KG1 (cell line): Measurements from ENCODE around the gene CEP43.
"Not testable (repeated sequence)": the region's sequence is repeated elsewhere in the genome, so short reads cannot be mapped to it uniquely, and the experiment has no call there.

ENCODE experiments used
- DNase-seq: peaks from one replicate; lab custom pipeline; 2025; lab: John Stamatoyannopoulos, UW

CEP43 gene, protein sequence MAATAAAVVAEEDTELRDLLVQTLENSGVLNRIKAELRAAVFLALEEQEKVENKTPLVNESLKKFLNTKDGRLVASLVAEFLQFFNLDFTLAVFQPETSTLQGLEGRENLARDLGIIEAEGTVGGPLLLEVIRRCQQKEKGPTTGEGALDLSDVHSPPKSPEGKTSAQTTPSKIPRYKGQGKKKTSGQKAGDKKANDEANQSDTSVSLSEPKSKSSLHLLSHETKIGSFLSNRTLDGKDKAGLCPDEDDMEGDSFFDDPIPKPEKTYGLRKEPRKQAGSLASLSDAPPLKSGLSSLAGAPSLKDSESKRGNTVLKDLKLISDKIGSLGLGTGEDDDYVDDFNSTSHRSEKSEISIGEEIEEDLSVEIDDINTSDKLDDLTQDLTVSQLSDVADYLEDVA

DNA sequence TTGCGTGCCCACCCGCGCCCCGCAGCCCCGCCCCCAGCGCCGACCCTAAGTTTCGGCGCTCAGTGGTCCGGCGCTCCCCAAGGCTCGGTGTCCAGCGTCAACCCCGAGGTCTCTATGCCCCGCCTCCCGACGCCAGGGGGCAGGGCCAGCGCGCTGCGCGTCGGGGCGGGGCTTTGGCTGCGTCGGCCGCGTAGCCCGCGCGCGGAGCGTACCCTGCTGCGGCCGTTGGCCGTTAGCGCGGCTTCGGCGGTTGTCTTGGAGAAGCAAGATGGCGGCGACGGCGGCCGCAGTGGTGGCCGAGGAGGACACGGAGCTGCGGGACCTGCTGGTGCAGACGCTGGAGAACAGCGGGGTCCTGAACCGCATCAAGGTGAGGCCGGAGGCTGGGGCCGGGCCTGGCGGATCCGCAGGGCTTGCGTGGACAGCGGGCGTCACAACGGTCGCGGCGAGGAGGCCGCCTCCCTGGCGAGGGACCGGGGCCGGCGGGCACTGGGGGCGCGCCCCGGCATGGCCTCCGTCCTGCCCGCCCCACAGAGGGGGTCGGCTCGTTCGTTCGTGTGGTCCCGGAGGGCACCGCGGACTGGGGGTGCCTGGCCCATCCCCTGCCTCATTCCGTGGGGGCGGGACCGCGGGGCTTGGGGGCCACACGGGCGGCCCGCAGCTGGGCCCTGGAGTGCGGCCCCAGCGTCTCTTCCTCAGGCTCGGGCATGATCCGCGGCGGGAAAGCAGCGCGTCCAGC lies at the start of gene CEP43:
Gene CEP43, plus strand, starts transcription at position 253 of the 739 bp plus-strand sequence. Its CDS starts 16 bp downstream, at position 269.
- DNase-seq: peak; percentile 92

DNA sequence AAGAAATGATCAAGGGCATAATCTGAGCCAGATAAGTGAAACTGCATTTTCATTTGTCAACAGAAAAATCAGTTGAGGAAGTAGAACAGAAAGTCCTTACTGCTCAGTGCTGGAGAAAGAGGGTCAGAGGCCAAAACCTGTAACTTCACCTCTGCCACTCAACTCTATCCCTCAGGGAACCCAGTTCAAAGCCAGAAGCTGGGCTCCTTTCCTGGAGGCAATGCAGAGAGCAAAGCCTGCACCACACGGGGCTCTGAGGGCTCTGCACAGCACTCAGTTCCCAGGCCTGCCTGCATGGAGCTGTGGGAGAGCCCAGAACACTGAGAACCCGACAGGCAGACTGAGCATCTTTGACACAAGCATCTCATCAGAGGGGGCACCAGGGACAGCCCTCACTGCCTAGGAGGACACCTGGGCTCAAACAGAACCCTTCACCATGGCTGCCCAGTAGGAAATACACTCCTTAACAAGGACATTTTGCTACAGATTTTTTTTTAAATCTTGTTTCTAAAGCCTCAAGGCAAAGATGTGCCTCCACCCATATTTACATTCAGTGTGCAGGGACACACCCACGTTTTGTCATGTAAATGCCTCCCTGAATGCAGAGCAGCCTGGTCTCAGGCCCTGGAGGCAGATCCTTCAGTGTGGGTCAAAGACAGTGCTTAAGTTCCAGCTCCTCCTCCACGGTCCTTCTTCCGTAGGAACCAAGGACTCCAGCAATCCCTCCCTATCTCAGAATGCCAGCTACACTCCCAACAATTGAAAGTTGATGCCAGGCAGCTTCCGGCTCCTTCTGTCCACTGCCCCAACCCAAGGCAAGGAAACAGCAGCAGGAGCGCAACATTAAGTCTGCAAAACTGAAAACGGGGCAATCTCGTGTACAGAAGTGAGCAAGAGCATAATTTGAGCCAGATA lies 49.4 kb upstream of the CEP43 start:
- no peak for DNase-seq

DNA sequence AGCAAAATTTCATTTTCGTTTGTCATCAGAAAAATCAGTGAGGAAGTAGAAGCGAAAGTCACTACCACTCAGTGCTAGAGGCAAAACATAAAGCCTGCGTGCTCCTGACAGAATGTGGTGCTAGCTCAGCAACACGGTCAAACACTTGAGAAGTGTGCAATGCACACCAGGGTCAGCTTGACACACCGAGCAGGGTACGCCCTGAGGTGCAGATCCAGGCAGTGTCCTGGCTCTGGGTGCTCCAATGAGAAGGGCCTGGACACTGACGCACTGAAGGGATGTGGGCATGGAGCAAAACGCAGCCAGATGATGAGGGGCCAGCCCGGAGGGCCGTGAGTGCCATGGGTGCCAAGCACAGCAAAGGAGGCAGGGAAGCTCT lies 48.8 kb upstream of the CEP43 start:
- no peak for DNase-seq

DNA sequence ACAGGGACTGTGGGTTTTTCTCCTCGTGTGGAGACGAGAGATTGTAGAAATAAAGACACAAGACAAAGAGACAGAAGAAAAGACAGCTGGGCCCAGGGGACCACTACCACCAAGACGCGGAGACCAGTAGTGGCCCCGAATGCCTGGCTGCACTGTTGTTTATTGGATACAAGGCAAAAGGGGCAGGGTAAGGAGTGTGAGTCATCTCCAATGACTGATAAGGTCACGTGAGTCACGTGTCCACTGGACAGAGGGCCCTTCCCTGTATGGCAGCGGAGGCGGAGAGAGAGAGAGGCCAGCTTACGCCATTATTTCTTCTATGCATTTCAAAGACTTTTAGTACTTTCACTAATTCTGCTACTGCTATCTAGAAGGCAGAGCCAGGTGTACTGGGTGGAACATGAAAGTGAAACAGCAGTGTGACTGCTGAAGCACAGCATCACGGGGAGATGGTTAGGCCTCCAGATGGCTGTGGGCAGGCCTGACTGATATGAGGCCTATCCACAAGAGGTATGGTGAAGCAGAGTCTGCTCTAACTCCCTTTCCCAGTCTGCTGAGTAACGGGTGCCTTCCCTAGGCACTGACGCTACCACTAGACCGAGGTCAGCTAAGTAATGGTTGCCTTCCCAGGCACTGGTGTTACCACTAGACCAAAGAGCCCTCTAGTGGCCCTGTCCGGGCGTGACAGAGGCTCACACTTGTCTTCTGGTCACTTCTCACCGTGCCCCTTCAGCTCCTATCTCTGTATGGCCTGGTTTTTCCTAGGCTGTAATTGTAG lies 48.1 kb upstream of the CEP43 start:
- not testable (repeated sequence) for DNase-seq

DNA sequence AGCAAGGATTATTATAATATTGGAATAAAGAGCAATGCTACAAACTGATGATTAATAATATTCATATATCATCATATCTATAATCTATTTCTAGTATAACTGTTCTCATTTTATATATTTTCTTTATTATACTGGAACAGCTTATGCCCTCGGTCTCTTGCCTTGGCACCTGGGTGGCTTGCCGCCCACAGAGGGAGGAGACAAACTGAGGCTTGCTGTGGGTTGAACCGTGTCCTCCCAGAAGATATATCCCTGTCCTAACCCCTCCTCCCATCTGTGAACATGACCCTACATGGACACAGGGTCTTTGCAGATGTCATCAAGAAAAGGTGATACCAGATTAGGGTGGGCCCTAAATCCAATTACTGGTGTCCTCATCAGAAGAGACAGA lies 47.5 kb upstream of the CEP43 start:
- DNase-seq: no peak

DNA sequence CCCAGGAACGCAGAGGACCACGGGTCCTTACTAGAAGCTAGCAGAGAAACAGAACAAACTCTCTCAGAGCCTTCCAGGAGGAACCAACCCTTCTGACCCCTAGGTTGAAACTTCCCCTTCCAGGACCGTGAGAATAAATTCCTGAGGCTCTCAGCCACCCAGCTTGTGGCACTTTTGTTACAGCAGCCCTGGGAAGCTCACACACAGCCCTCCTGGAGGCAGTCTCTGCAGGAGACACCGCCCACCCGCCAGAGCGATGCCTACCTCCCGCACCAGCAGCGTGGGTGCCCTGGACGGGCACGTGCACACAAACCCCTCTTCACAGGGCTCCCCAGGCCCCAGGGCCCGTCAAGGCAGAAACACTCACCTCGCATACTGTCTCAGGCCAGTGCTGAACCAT lies 47.1 kb upstream of the CEP43 start:
- no peak for DNase-seq

DNA sequence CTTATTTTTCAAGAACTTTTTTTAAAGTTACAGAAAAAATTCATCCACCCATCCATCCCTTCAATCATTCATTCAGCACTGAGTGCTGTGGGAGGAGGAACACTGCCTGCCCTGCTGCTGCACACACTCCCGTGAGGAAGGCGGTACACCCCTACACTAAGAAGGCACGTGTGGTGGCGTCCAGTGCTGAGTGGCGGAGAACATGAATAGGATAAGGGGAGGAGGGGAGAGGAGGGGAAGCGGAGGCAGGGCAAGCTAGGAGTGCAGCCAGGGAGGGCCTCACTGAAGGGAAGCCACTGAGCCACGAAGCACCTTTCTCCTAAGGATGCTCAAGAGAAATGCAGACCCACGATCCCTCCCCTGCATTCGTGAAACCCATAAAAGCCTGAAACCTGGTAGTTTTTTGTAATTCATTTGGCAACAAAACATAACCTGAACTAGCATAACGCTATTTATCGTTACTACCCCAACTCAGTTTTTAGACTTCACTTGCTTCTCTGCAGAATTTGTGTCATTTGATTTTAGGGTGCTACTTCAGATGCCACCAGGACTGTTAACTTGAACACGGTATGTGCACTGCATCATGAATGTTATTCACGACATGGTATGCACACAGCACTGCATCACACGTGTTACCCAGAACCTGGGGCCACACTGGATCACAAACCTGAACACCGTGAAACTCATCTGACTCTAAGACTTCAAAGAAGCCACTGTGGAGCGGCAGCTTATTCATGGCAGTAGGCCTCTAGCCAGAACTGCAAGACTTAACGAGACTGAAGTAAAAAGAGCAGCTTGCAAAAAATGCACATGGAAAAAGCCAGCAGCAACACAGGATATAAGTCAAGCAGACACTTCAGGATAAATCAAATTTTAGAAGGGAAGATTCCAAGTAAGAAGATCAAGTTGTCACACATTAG lies 46.4 kb upstream of the CEP43 start:
- DNase-seq: no peak

DNA sequence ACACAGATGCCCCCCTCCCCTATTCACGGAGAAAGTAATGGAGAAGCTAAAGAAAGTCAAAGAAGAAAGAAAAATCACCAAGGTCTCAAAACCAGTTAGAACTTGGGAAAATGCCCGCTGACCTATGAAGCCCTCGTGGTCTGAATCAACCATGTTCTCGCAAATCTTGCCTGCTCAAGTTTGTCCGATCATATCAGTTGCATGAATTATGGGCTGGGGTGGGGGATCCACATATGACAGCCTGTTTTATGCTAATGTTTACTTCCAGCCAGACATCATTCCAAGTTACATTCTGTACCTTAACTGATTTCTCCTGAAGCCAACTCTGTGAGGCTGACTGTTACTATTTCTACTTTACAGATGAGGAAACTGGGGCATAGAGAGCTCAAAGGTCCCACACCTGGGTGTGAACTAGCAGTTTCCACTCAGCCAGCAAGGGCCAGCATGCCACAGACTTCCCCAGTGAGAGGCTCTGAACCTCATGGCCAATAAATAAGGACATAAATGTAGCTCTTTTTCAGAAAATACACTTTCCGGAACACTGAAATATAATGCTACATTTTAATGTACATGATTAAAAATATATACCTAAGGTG lies 45.0 kb upstream of the CEP43 start:
- DNase-seq: no peak

DNA sequence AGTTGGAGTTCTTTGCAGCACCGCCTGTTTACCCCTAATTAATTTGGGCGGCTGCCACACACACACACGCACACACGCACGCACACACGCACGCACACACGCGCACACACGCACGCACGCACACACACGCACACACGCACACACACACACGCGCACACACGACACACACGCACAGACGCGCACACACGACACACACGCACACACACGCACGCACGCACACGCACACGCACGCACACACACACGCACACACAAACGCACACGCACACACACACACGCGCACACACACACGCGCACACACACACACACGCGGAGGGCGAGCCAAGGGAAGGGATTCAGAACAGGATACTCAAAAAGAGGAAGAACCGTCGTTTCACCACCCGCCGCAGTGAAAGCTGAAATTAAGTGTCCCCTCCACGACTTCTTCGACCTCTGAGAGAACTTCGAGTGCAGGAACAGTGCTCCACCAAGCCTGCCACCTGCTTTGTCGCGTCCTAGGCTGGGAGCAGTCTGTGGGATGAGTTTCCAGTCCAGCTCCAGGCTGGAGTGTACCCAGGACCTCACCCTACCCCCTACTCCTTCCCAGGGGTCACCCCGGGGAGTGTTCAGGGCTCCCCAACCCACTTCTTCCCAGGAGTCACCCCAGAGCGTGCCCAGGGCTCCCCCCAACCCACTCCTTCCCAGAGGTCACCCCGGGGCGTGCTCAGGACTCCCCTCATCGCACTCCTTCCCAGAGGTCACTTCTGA lies 43.9 kb upstream of the CEP43 start:
- DNase-seq: peak; percentile 13

DNA sequence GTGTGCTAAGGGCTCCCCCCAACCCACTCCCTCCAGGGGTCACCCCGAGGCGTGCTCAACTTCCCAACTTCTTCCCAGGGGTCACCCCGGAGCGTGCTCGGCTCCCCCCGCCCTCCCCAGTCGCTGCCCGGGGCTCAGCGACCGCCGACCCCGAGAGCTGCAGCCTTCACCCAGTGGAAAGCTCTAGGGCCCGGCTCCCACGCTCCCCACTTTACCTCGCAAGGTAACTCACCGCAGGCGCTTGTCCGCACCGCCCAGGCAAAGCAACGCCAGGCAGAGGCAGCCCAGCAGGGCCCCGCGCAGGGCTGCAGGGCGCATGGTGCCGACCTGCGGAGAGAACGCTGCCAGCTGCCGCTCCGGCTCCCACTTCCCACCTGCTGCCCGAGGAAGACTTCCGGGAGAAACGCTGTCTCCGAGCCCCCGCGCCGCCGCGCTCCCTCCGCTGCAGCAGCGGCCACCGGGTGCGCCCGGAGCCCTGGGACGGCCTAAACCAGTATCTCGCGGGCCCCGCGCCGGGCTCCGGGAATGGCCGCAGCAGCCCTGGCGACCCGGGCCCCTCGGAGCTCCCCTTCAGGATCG lies 43.2 kb upstream of the CEP43 start:
- DNase-seq: no peak

DNA sequence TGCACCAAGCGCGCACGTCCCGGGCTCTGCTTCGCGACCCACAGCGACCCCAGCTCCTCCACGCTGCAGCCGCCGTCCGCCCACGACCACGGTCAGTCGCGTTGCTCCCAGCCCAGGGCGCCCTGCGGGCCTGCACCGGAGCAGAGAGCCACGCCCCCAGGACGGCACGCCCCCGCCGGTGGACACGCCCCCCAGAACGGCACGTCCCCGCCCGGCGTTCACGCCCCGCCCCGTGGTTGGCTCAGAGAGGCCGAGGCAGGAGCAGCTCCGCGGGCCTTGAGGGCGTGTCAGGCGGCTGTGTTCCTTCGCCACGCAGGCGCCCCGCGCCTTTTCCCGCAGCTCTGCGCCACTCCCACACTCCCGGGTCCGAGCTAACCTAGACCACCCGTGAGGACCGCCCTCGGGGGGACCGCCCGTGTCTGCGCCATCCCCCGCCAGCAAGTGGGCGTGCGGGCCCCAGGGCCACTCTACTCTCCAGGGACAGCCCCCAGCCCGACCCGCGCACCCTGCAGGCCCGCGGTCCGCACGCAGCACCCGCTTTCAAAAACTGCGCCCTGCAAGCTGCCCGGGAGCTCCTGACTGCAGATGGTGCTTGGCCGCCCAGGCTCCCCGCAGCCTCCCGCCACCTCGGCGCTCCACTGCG lies 42.6 kb upstream of the CEP43 start, which contains the start of gene RNASET2:
Gene RNASET2, minus strand, starts transcription at position 107 of the 643 bp plus-strand sequence. CDS start 368 bp downstream, outside the sequence.
- DNase-seq: peak; percentile 81

DNA sequence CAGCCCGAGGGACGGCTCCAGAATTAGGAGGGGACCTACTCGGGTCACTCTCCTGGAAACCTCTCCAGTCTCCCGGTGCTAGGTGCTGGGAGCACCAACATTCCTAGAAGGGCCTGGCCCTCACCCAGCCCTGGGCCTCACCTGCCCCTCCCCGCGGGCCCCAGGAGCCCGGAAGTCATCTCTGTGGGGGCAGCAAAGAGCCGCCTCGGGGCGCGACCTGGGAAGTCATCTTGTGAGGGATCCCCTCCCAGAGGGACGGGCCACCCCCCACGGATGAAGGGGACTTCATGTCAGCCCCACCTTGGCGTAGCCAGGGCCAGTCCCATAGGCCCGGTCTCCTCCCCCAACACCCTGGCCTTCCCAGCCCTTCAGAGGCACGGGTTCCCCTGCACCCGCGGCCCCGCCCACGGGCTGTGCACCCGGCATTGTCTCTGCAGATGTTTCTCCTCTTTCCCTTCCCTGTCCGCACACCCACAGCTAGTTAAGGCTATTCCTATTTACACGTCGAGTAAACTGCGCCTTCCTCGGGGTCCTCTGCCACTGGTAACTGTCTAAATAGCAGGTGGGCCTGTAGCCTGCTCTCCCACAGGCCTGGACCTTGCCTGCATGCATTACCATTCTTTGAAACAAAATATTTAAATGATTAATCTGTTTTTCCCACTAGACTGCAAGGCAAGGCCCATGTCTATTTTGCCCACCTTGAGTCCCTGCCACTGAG lies 42.0 kb upstream of the CEP43 start:
- DNase-seq: no peak

DNA sequence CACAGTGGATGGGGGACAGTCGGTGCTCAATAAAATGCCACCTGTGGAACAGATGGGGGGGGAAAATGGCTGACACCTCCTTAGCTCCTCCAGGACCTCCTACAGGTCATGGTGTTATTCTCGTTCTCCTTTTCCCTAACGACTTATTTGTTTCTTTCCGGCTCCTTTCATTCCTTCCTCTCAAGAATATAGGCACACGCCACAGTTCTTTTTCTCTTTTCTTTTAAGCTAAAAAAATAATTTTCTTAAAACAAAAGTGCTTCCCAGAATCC lies 41.5 kb upstream of the CEP43 start:
- DNase-seq: no peak

DNA sequence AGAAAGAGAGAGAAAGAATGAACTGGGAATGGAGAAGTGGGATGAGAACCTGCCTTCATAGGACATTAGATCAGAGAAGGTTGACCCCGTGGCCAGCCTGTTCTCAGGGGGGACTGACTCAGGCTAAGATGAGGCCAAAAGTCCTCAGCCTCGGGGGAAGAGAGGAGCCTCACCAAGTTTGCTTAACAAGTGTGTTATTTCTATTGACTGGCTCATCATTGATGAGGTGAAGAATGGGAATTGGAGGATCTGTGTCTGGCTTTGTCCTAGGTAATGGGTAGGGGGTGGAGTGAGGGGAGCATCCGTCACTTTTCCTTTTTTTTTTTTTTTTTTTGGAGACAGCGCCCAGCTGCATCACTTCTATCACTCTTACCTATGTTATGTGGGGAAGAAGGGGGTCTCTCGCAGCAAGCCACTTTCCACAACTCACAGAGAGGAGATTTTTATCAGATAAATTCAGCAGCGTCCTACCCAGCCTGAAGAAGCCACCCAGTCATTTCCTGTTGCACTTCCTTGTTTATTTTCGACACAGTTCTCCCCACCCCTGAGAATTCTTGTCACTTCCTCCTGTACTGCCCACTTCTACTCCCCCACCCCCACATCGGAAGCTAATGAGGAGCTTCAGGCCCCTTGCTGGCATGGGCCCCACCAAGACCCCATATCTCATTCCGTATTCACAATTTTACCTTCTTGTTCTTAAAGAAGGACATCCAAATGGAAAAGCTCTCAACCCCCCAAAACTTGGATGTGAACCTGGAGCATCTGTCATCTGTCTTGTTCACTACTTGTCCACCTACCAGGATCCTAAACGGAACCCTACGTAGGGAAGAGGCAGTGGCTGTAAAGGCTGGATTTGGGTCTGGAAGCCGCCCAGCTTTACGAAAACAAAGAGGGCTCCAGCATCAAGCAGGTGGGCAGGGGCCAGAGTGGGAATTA lies 40.0 kb upstream of the CEP43 start:
- DNase-seq: no peak

DNA sequence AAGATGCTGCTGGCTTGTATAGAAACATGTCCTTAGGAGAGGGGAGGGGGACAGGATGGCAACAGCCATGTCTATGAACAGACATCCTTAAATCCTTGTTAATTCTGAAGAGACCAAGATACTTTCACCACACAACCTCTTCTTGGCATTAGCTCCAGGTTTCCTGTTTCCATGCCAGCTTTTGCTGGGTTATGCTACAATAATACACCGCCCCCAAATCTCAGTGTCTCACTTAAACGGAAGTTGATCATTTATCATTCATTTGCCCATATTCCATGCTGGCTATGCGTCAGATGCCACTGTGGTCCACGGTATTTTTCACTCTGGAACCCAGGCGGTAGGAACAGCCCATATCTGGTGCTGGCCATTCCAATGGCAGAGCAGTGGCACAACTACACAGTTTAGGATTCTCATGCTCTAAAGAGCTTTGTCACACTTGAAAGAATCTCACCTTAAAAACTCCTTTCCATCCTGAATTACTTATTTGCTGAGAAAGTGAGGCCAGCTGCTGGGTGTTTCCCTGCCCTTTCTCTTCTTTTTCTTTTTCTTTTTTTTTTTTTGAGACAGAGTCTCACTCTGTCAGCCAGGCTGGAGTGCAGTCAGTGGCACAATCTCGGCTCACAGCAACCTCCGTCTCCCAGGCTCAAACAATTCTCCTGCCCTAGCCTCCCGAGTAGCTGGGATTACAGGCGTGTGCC lies 39.1 kb upstream of the CEP43 start:
- DNase-seq: no peak

DNA sequence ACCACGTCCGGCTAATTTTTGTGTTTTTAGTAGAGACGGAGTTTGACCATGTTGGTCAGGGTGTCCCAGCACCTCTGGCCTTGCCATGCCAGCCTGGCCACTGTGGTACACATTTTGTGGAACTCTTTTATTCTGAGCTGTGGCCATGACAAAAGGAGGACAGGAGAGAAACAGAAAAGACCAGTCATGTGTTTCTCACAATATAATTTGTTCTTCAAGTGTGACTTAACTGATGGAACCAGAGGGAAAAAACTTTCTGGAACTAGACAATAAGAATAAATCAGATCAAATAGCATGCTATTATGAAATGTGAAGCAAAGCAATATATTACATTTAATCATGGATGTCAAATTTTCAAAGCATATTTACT lies 38.6 kb upstream of the CEP43 start:
- DNase-seq: no peak
